CD14-positive monocyte (primary cell): ENCODE data around the gene PKN3. TPM values are rescaled to one million over a fixed set of nuclear protein-coding genes. Genes with fewer than 3 reads are reported as not detected.

Experiments used
- DNase-seq, 3 donors: peaks; one replicate each; pipeline ENCODE4 v3.0.0-alpha.2; 2011 to 2022
- H2AFZ ChIP-seq: 2 replicates; pipeline ENCODE4 v1.6.0; 2012; ENCODE audit warnings: mild to moderate bottlenecking, low read depth, low read length, inconsistent platforms; ENCODE audit not compliant: insufficient read depth, poor library complexity, severe bottlenecking
- H3K27ac ChIP-seq, 2 donors: 1 replicate in 1 of 2; 2 replicates in 1 of 2; pipeline ENCODE4 v1.5.1; 2012 to 2013; ENCODE audit warnings: low read length in 2 of 2, control low read depth in 1 of 2, inconsistent platforms in 1 of 2, low read depth in 1 of 2, mild to moderate bottlenecking in 1 of 2
- H3K27me3 ChIP-seq, 2 donors: one replicate each; pipeline versions ENCODE4 v1.6.0 to v1.6.1; 2011 to 2013; ENCODE audit warnings: low read length in 2 of 2; ENCODE audit not compliant: control insufficient read depth in 2 of 2, insufficient read depth in 2 of 2
- H3K36me3 ChIP-seq, 2 donors: replicated peaks in 1 of 2; 1 replicate in 1 of 2; 2 replicates in 1 of 2; pipeline versions ENCODE4 v1.5.1 to v1.6.1; 2012 to 2013; ENCODE audit warnings: low read length in 2 of 2, control low read depth in 1 of 2, inconsistent platforms in 1 of 2, mild to moderate bottlenecking in 1 of 2; ENCODE audit not compliant: insufficient read depth in 2 of 2, control insufficient read depth in 1 of 2
- H3K4me1 ChIP-seq, 2 donors: 1 replicate in 1 of 2; 2 replicates in 1 of 2; pipeline versions ENCODE4 v1.5.1 to v1.6.1; 2012 to 2013; ENCODE audit warnings: low read length in 2 of 2, control low read depth in 1 of 2, inconsistent platforms in 1 of 2, mild to moderate bottlenecking in 1 of 2, moderate library complexity in 1 of 2; ENCODE audit not compliant: insufficient read depth in 2 of 2, control insufficient read depth in 1 of 2
- H3K4me2 ChIP-seq: replicated peaks from 2 replicates; pipeline ENCODE3; 2012; ENCODE audit warnings: low read length, moderate library complexity, mild to moderate bottlenecking; ENCODE audit not compliant: poor library complexity, severe bottlenecking; ENCODE audit errors: extremely low read depth
- H3K4me3 ChIP-seq, 3 experiments: fragments of 200-600 bp in 1 of 3; sonication (generic) in 1 of 3; replicated peaks in 1 of 3; 1 replicate in 2 of 3; 2 replicates in 1 of 3; pipeline ENCODE4 v1.5.1; 2011 to 2013; ENCODE audit warnings: low read length in 3 of 3, mild to moderate bottlenecking in 3 of 3, control low read depth in 2 of 3, low read depth in 2 of 3, inconsistent platforms in 1 of 3, moderate library complexity in 1 of 3
- H3K79me2 ChIP-seq: 2 replicates; pipeline ENCODE4 v1.6.0; 2012; ENCODE audit warnings: mild to moderate bottlenecking, control low read depth, inconsistent platforms, low read length, moderate library complexity; ENCODE audit not compliant: insufficient read depth
- H3K9ac ChIP-seq: 2 replicates; pipeline ENCODE4 v1.6.0; 2017; ENCODE audit warnings: low read length, mild to moderate bottlenecking; ENCODE audit not compliant: insufficient read depth, poor library complexity, severe bottlenecking
- H3K9me3 ChIP-seq, 2 donors: replicated peaks in 1 of 2; 1 replicate in 1 of 2; 2 replicates in 1 of 2; pipeline versions ENCODE4 v1.5.1 to v1.6.1; 2012 to 2013; ENCODE audit warnings: low read length in 2 of 2, control low read depth in 1 of 2; ENCODE audit not compliant: control insufficient read depth in 1 of 2, insufficient read depth in 1 of 2
- H4K20me1 ChIP-seq: 2 replicates; pipeline ENCODE4 v1.6.0; 2012; ENCODE audit warnings: mild to moderate bottlenecking, low read length, control low read depth, moderate library complexity; ENCODE audit not compliant: insufficient read depth
- H3K27ac Mint-ChIP-seq, 7 donors: one replicate each; pipeline ENCODE4 v1.8.0; 2020; ENCODE audit warnings: mild to moderate bottlenecking in 7 of 7, mixed read lengths in 7 of 7, moderate library complexity in 6 of 7, inconsistent platforms in 2 of 7
- H3K27me3 Mint-ChIP-seq, 3 donors: one replicate each; pipeline ENCODE4 v1.8.0; 2021 to 2022; ENCODE audit warnings: low read depth in 3 of 3, mild to moderate bottlenecking in 3 of 3, mixed read lengths in 3 of 3, moderate library complexity in 3 of 3, inconsistent platforms in 1 of 3
- H3K36me3 Mint-ChIP-seq, 2 donors: one replicate each; pipeline ENCODE4 v1.8.0; 2020; ENCODE audit warnings: mixed read lengths in 2 of 2, inconsistent platforms in 1 of 2, mild to moderate bottlenecking in 1 of 2
- H3K4me1 Mint-ChIP-seq: one replicate; pipeline ENCODE4 v1.8.0; 2020; ENCODE audit warnings: mild to moderate bottlenecking, mixed read lengths
- H3K4me3 Mint-ChIP-seq, 2 donors: one replicate each; pipeline ENCODE4 v1.8.0; 2020; ENCODE audit warnings: mild to moderate bottlenecking in 2 of 2, mixed read lengths in 2 of 2, moderate library complexity in 1 of 2
- H3K9me3 Mint-ChIP-seq, 7 donors: one replicate each; pipeline ENCODE4 v1.8.0; 2020 to 2022; ENCODE audit warnings: mixed read lengths in 7 of 7, mild to moderate bottlenecking in 6 of 7, moderate library complexity in 6 of 7, inconsistent platforms in 2 of 7
- WGBS: methylation state at CpG from one replicate; pipeline ENCODE4 v1.1.5; 2013; ENCODE audit warnings: missing lambda C conversion rate; ENCODE audit not compliant: insufficient coverage; 5-methylcytosine and 5-hydroxymethylcytosine counted together
- intact Hi-C, 2 donors: fragments of 100-400 bp; cut with micrococcal nuclease; formaldehyde crosslinking; loops; one replicate each; pipeline versions ENCODE4 v1.15.0 to v1.15.1; 2023
- polyA minus RNA-seq: library from RNA; depleted of rRNA, polyadenylated mRNA; stranded (reverse); fragments of >200 nt; gene quantifications from 2 replicates; pipeline ENCODE4 v1.2.3, GENCODE V29; 2012
- polyA plus RNA-seq, 3 donors: library from polyadenylated mRNA; depleted of rRNA in 1 of 3; unstranded in 2 of 3; stranded (reverse) in 1 of 3; fragments of 300-500 nt in 2 of 3; fragments of >200 nt in 1 of 3; fragmentation: Illumina TruSeq in 2 of 3; gene quantifications; 1 replicate in 2 of 3; 2 replicates in 1 of 3; pipeline ENCODE4 v1.2.3, GENCODE V29; 2012 to 2021
- total RNA-seq, 12 experiments: library from RNA in 1 of 12; stranded (reverse) in 1 of 12; fragments of 120-200 nt in 1 of 12; gene quantifications; one replicate each; pipeline ENCODE4 v1.2.4 and lab custom pipeline; 2013 to 2026; ENCODE audit warnings: mixed read lengths in 6 of 12, inconsistent platforms in 1 of 12
- TF ChIP-seq, protein P1 (sequence below): fragments of 200-600 bp; IDR thresholded peaks from one replicate; pipeline ENCODE4 v1.8.0; 2022; ENCODE audit warnings: antibody characterized with exemption, mild to moderate bottlenecking

The PKN3 gene
- total RNA-seq (2013): 0.21 TPM
- polyA plus RNA-seq (under 1 TPM; 0.11 to 0.49 (median 0.27) TPM), polyA minus RNA-seq (0.40 and 0.42 TPM in 2 replicates), total RNA-seq (lab: John Stamatoyannopoulos, UW) (0.17 to 1.2 (median 0.41) reads per million in 11 experiments)

DNA sequence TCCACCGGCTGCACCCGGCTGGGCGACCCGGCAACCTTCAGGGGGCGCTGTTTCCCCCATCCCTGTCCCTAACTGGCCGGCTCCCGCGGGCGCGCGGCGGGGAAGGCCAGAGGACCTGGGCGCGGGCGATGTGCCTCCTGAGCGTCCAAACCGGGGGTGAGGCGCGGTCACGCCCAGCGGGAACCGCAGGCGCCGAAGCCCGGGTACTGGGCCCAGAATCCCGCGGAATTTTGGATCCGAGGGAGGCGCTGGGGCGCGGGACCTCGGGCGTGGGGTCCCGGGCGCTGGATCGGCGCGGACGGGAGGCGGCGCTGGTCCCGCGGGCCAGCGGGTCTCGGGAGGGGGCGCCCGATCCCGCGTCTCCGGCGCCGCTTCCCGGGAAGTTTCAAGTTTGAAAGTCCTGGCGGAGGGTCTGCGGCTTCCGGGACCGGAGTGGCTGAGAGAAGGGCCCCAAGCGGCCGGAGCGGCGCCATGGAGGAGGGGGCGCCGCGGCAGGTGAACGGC lies at the start of gene PKN3:
Gene PKN3, plus strand, starts transcription at position 59 of the 504 bp plus-strand sequence. Its CDS starts 413 bp downstream, at position 472.
- peak; percentile 69 to 78 (median 71) for DNase-seq
- H3K4me1 ChIP-seq: peaks cover 12 to 15% of the 10 kb centered on the region in 2 donors
- WGBS: 0% methylated on average over 61 of the region's 65 CpGs
- peaks cover under 1% of the 10 kb centered on the region for H4K20me1 ChIP-seq
- peaks cover 0 to 10% of the 10 kb centered on the region in 2 donors for H3K27me3 ChIP-seq
- Mint-ChIP-seq H3K4me3 (peak within 1 kb of the TSS; percentile 80 to 91), H3K9me3 (no peaks in the 10 kb centered on the region), H3K27me3 (peaks cover 8 to 13% (median 12%) of the 10 kb centered on the region in 3 donors), H3K4me1 (peaks cover 13% of the 10 kb centered on the region), H3K27ac (peak within 1 kb of the TSS in 4 of 7 donors; percentile 30 to 76 (median 46)), H3K36me3 (no peaks in the 10 kb centered on the region)
- peak within 1 kb of the TSS; percentile 72 for H3K9ac ChIP-seq
- H3K4me2 ChIP-seq: peak within 1 kb of the TSS; percentile 99
- no peaks in the 10 kb centered on the region for H3K79me2 ChIP-seq
- H3K9me3 ChIP-seq: no peaks in the 10 kb centered on the region
- no peak within 1 kb of the TSS for H3K27ac ChIP-seq
- peak within 1 kb of the TSS; percentile 97 for H2AFZ ChIP-seq
- no peaks in the 10 kb centered on the region for H3K36me3 ChIP-seq
- intact Hi-C loops: no loop called here
- TF ChIP-seq, protein P1, sequence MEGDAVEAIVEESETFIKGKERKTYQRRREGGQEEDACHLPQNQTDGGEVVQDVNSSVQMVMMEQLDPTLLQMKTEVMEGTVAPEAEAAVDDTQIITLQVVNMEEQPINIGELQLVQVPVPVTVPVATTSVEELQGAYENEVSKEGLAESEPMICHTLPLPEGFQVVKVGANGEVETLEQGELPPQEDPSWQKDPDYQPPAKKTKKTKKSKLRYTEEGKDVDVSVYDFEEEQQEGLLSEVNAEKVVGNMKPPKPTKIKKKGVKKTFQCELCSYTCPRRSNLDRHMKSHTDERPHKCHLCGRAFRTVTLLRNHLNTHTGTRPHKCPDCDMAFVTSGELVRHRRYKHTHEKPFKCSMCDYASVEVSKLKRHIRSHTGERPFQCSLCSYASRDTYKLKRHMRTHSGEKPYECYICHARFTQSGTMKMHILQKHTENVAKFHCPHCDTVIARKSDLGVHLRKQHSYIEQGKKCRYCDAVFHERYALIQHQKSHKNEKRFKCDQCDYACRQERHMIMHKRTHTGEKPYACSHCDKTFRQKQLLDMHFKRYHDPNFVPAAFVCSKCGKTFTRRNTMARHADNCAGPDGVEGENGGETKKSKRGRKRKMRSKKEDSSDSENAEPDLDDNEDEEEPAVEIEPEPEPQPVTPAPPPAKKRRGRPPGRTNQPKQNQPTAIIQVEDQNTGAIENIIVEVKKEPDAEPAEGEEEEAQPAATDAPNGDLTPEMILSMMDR: peak; percentile 92
- peak within 1 kb of the TSS; percentile 36 to 81 (median 55) for H3K4me3 ChIP-seq

- intact Hi-C loops: loop anchor here in 1 of 2 donors (2.0 kb wide), 1 partner anchor 35 kb away; the partner anchor contains the start of gene SET
- Histone ChIP-seq H3K4me2 (no peak overlapping the region), H3K4me3 (no peak overlapping the region), H3K27ac (no peak overlapping the region), H3K27me3 (no peaks in the 10 kb centered on the region), H3K79me2 (no peaks in the 10 kb centered on the region), H3K4me1 (peaks cover 11 to 14% of the 10 kb centered on the region in 2 donors), H4K20me1 (no peaks in the 10 kb centered on the region), H3K9ac (no peak overlapping the region), H2AFZ (no peak overlapping the region), H3K36me3 (no peaks in the 10 kb centered on the region), H3K9me3 (no peaks in the 10 kb centered on the region)
- H3K4me1 Mint-ChIP-seq: peaks cover 7% of the 10 kb centered on the region
- peaks cover 1 to 7% (median 2%) of the 10 kb centered on the region in 3 donors for H3K27me3 Mint-ChIP-seq
- H3K27ac Mint-ChIP-seq: peak overlapping the region in 1 of 7 donors; percentile 21
- no peaks in the 10 kb centered on the region for H3K9me3 Mint-ChIP-seq
- no peak overlapping the region for H3K4me3 Mint-ChIP-seq
- H3K36me3 Mint-ChIP-seq: no peaks in the 10 kb centered on the region
- 96% methylated on average over 8 of the region's 8 CpGs for WGBS
- TF ChIP-seq, protein P1: no peak
- DNase-seq: no peak
These were observed 48.4 kb upstream of the PKN3 start for GRCh38 chr9:128653908-128654307.
